Sciatic nerve (tissue), 2 donors: ENCODE data around the gene SRC. TPM values are rescaled to one million over a fixed set of nuclear protein-coding genes. Genes with fewer than 3 reads are reported as not detected.
"Not testable (repeated sequence)": the region's sequence is repeated elsewhere in the genome, so short reads cannot be mapped to it uniquely, and the experiment has no call there.

Experiments used
- ATAC-seq: fragments of 200-7000 bp; cut with Tn5 transposase; one replicate; pipeline ENCODE4 v1.9.1; 2020; ENCODE audit warnings: mild to moderate bottlenecking, moderate library complexity
- DNase-seq: peaks from one replicate; pipeline ENCODE4 v3.0.0-alpha.2; 2020; ENCODE audit warnings: low spot score
- intact Hi-C: fragments of 100-400 bp; cut with DNase I; formaldehyde crosslinking; loops from one replicate; pipeline ENCODE4 v1.14.2; 2022
- total RNA-seq: library from RNA; stranded (reverse); fragmentation: NEBNext Ultra II Directional; extraction: Animal tissue kit (Norgen Biotek cat#: 25700); gene quantifications from one replicate; pipeline ENCODE4 v1.2.1, GENCODE V29; 2021
- donor health status: DM: no; HTN: no; CAD: no.
- donor health status: DM: no; HTN: no; CAD: no.

The SRC gene
- total RNA-seq, 1 donor from 2014 or later = 23.7 TPM

GRCh38 chr20:37333130-37333847 is 12.7 kb upstream of the SRC start:
- intact Hi-C loops = no loop called here
- no peak for DNase-seq
- no peak for ATAC-seq

- ATAC-seq (peak; percentile 14), DNase-seq (no peak)
- intact Hi-C loops = no loop called here
Measured at GRCh38 chr20:37333848-37334318, 12.1 kb upstream of the SRC start.

- intact Hi-C loops = no loop called here
- ATAC-seq (no peak), DNase-seq (no peak)
Measured at GRCh38 chr20:37334450-37334849, 11.5 kb upstream of the SRC start.

- DNase-seq (no peak), ATAC-seq (peak; percentile 14)
- intact Hi-C loops = no loop called here
Measured at GRCh38 chr20:37335642-37336368, 10.1 kb upstream of the SRC start.

- peak; percentile 67 for ATAC-seq
- intact Hi-C loops = no loop called here
- no peak for DNase-seq
Measured at GRCh38 chr20:37336369-37337207, 9.4 kb upstream of the SRC start.

GRCh38 chr20:37337208-37337991 is 8.5 kb upstream of the SRC start:
- ATAC-seq (no peak), DNase-seq (no peak)
- intact Hi-C loops = no loop called here

GRCh38 chr20:37338380-37338779 is 7.6 kb upstream of the SRC start:
- ATAC-seq, DNase-seq, intact Hi-C loops: not testable (repeated sequence)

- ATAC-seq (no peak), DNase-seq (no peak)
- intact Hi-C loops = no loop called here
Measured at GRCh38 chr20:37339208-37339607, 6.7 kb upstream of the SRC start.

- intact Hi-C loops, ATAC-seq, DNase-seq: not testable (repeated sequence)
Measured at GRCh38 chr20:37339764-37340109, 6.2 kb upstream of the SRC start.

- DNase-seq (no peak), ATAC-seq (no peak)
- intact Hi-C loops = no loop called here
Measured at GRCh38 chr20:37340998-37341397, 4.9 kb upstream of the SRC start.

- intact Hi-C loops = no loop called here
- no peak for DNase-seq
- no peak for ATAC-seq
Measured at GRCh38 chr20:37341632-37342031, 4.3 kb upstream of the SRC start.

GRCh38 chr20:37342231-37343177 is 3.4 kb upstream of the SRC start:
- no peak for ATAC-seq

GRCh38 chr20:37343212-37343993 is 2.5 kb upstream of the SRC start:
- ATAC-seq (peak; percentile 43), DNase-seq (no peak)
- intact Hi-C loops = no loop called here

More at GRCh38 chr20:37342231-37343177, 3.4 kb upstream of the SRC start:
- intact Hi-C loops = no loop called here
- DNase-seq = no peak

GRCh38 chr20:37343994-37344355 is 2.0 kb upstream of the SRC start:
- no peak for DNase-seq
- ATAC-seq = no peak
- intact Hi-C loops = no loop called here

GRCh38 chr20:37344506-37345338 is 1.2 kb upstream of the SRC start:
- intact Hi-C loops = no loop called here
- peak; percentile 48 for DNase-seq
- ATAC-seq = no peak

GRCh38 chr20:37346236-37346534 is 245 bp downstream of the SRC start:
- DNase-seq = no peak
- ATAC-seq = no peak
- intact Hi-C loops = no loop called here
